H9 (cell line): Measurements from ENCODE around the gene PRTFDC1. TPM values are rescaled to one million over a fixed set of nuclear protein-coding genes. Genes with fewer than 3 reads are reported as not detected.

ENCODE experiments used
- DNase-seq: peaks from one replicate; pipeline ENCODE4 v3.0.0-alpha.2; 2017
- H2AFZ ChIP-seq: one replicate; pipeline ENCODE4 v1.6.1; 2013; ENCODE audit warnings: mild to moderate bottlenecking, low read length, control low read depth, moderate library complexity
- H2AK5ac ChIP-seq: 2 replicates; pipeline ENCODE4 v1.6.1; 2013; ENCODE audit warnings: low read length, control low read depth, mixed read lengths; ENCODE audit not compliant: insufficient read length
- H2BK120ac ChIP-seq: one replicate; pipeline ENCODE4 v1.6.1; 2013; ENCODE audit warnings: low read depth, mild to moderate bottlenecking, low read length, control low read depth, inconsistent platforms; ENCODE audit not compliant: poor library complexity, severe bottlenecking
- H2BK12ac ChIP-seq: 2 replicates; pipeline ENCODE4 v1.6.1; 2013; ENCODE audit warnings: low read length, control low read depth, mixed read lengths, low read depth; ENCODE audit not compliant: insufficient read length
- H2BK15ac ChIP-seq: 2 replicates; pipeline ENCODE4 v1.6.1; 2013; ENCODE audit warnings: low read depth, low read length, control low read depth
- H2BK20ac ChIP-seq: one replicate; pipeline ENCODE4 v1.6.1; 2013; ENCODE audit warnings: low read depth, mild to moderate bottlenecking, low read length, control low read depth, inconsistent platforms; ENCODE audit not compliant: poor library complexity, severe bottlenecking
- H2BK5ac ChIP-seq: 2 replicates; pipeline ENCODE4 v1.6.1; 2013; ENCODE audit warnings: low read length, control low read depth, mixed read lengths; ENCODE audit not compliant: insufficient read length
- H3K14ac ChIP-seq: 2 replicates; pipeline ENCODE4 v1.6.1; 2013; ENCODE audit warnings: low read length, control low read depth; ENCODE audit not compliant: insufficient read depth
- H3K18ac ChIP-seq: 2 replicates; pipeline ENCODE4 v1.6.1; 2013; ENCODE audit warnings: low read depth, mild to moderate bottlenecking, mixed read lengths, low read length, control low read depth; ENCODE audit not compliant: insufficient read length
- H3K23ac ChIP-seq: 2 replicates; pipeline ENCODE4 v1.6.1; 2013; ENCODE audit warnings: low read length, control low read depth, mixed read lengths, low read depth; ENCODE audit not compliant: insufficient read length
- H3K23me2 ChIP-seq: 2 replicates; pipeline ENCODE4 v1.6.1; 2013; ENCODE audit warnings: low read depth, mild to moderate bottlenecking, mixed read lengths, low read length, control low read depth; ENCODE audit not compliant: insufficient read length, poor library complexity, severe bottlenecking
- H3K27ac ChIP-seq: 2 replicates; pipeline ENCODE4 v1.5.1; 2013; ENCODE audit warnings: low read length, control low read depth, mixed read lengths, low read depth; ENCODE audit not compliant: insufficient read length
- H3K27me3 ChIP-seq: 2 replicates; pipeline ENCODE4 v1.6.1; 2013; ENCODE audit warnings: low read length, control low read depth, inconsistent platforms; ENCODE audit not compliant: insufficient read depth
- H3K4ac ChIP-seq: 2 replicates; pipeline ENCODE4 v1.6.1; 2013; ENCODE audit warnings: low read depth, mild to moderate bottlenecking, control low read depth, inconsistent platforms, low read length, moderate library complexity
- H3K4me1 ChIP-seq: 2 replicates; pipeline ENCODE4 v1.6.1; 2013; ENCODE audit warnings: low read length, control low read depth, inconsistent platforms; ENCODE audit not compliant: insufficient read depth
- H3K4me2 ChIP-seq: 2 replicates; pipeline ENCODE4 v1.6.1; 2013; ENCODE audit warnings: low read length, control low read depth, mixed read lengths; ENCODE audit not compliant: insufficient read length, insufficient read depth
- H3K56ac ChIP-seq: 2 replicates; pipeline ENCODE4 v1.6.1; 2013; ENCODE audit warnings: low read depth, mild to moderate bottlenecking, mixed read lengths, low read length, control low read depth; ENCODE audit not compliant: insufficient read length
- H3K79me1 ChIP-seq: 2 replicates; pipeline ENCODE4 v1.6.1; 2013; ENCODE audit warnings: low read depth, mild to moderate bottlenecking, moderate library complexity, low read length, control low read depth, inconsistent platforms; ENCODE audit not compliant: insufficient read depth, poor library complexity, severe bottlenecking
- H3K79me2 ChIP-seq: 2 replicates; pipeline ENCODE4 v1.6.1; 2013; ENCODE audit warnings: low read length, control low read depth, inconsistent platforms; ENCODE audit not compliant: insufficient read depth
- H3K9ac ChIP-seq: 2 replicates; pipeline ENCODE4 v1.6.1; 2013; ENCODE audit warnings: low read length, control low read depth, mixed read lengths; ENCODE audit not compliant: insufficient read length; ENCODE audit errors: extremely low read depth
- H3K9me3 ChIP-seq: one replicate; pipeline ENCODE4 v1.6.1; 2013; ENCODE audit warnings: low read depth, low read length, inconsistent platforms; ENCODE audit not compliant: control insufficient read depth
- H3T11ph ChIP-seq: one replicate; pipeline ENCODE4 v1.6.1; 2013; ENCODE audit warnings: mild to moderate bottlenecking, low read length, control low read depth, inconsistent platforms
- H4K20me1 ChIP-seq: one replicate; pipeline ENCODE4 v1.6.1; 2013; ENCODE audit not compliant: control insufficient read depth, insufficient read length, insufficient read depth
- H4K5ac ChIP-seq: 2 replicates; pipeline ENCODE4 v1.6.1; 2013; ENCODE audit warnings: low read depth, mild to moderate bottlenecking, mixed read lengths, low read length, control low read depth; ENCODE audit not compliant: insufficient read length
- H4K8ac ChIP-seq: replicated peaks from 2 replicates; pipeline ENCODE4 v1.6.1; 2013; ENCODE audit warnings: low read length, control low read depth, mixed read lengths, low read depth; ENCODE audit not compliant: insufficient read length
- H4K91ac ChIP-seq: 2 replicates; pipeline ENCODE4 v1.6.1; 2013; ENCODE audit warnings: low read depth, mild to moderate bottlenecking, moderate library complexity, mixed read lengths, low read length, control low read depth; ENCODE audit not compliant: insufficient read length
- H3K27ac Mint-ChIP-seq, 3 experiments: 2 replicates in 2 of 3; 3 replicates in 1 of 3; pipeline ENCODE4 v1.8.0; 2020 to 2021; ENCODE audit warnings: mixed read lengths in 3 of 3, mild to moderate bottlenecking in 1 of 3, moderate library complexity in 1 of 3
- H3K27me3 Mint-ChIP-seq: 2 replicates; pipeline ENCODE4 v1.8.0; 2021; ENCODE audit warnings: low read depth, mild to moderate bottlenecking, moderate library complexity, mixed read lengths
- H3K36me3 Mint-ChIP-seq, 3 experiments: 2 replicates in 2 of 3; 3 replicates in 1 of 3; pipeline ENCODE4 v1.8.0; 2020 to 2021; ENCODE audit warnings: low read depth in 3 of 3, mixed read lengths in 3 of 3; ENCODE audit not compliant: insufficient read depth in 1 of 3
- H3K4me1 Mint-ChIP-seq, 2 experiments: 2 replicates each; pipeline ENCODE4 v1.8.0; 2020; ENCODE audit warnings: mixed read lengths in 2 of 2
- H3K4me3 Mint-ChIP-seq, 2 experiments: 2 replicates in 1 of 2; 3 replicates in 1 of 2; pipeline ENCODE4 v1.8.0; 2020 to 2021; ENCODE audit warnings: mild to moderate bottlenecking in 2 of 2, mixed read lengths in 2 of 2, moderate library complexity in 1 of 2
- H3K9me3 Mint-ChIP-seq, 2 experiments: 2 replicates in 1 of 2; 3 replicates in 1 of 2; pipeline ENCODE4 v1.8.0; 2020; ENCODE audit warnings: mild to moderate bottlenecking in 2 of 2, mixed read lengths in 2 of 2, moderate library complexity in 1 of 2
- CTCF ChIP-seq: fragments of 200-600 bp; sonication (generic); conservative IDR thresholded peaks from 3 replicates; pipeline ENCODE4 v1.8.0; 2021; ENCODE audit warnings: antibody characterized with exemption, mild to moderate bottlenecking
- WGBS: extraction: QIAGEN DNeasy Blood & Tissue Kit; methylation state at CpG from one replicate; pipeline ENCODE4 v1.1.7; 2013; ENCODE audit warnings: missing lambda C conversion rate, low lambda C conversion rate, mixed read lengths; ENCODE audit not compliant: insufficient read length; ENCODE audit errors: extremely low coverage; 5-methylcytosine and 5-hydroxymethylcytosine counted together
- total RNA-seq: library from RNA; stranded (reverse); gene quantifications from 2 replicates; pipeline ENCODE4 v1.2.1, GENCODE V29; 2021

The PRTFDC1 gene
- total RNA-seq, 1 experiment from 2014 or later = 7.5 TPM

DNA sequence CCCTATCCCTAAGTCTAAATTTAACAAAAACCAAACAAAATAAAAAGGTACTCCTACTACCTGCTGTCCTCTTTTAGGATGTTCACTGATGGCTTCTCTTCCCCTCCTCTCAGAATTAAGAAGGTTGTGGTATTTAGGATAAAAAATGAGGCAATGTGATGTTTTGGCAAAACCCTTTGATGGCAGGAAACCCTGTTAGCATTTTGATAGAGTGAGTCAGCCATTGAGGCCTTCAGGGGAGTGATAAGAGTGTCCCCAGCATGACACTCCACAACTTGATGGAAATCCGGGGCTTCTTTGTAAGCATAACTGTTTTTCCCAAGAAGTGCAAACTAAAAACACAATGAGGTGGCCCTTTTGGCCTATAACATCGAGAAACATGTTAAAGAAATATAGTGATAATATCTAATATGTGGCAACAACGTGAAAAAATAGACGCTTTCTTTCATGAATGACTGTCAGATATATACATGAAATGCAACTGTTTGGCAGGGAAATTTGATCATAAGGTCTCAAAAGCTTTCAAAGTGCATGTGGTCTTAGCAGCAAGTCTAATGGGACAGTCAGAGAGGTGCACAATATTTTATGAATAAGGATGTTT, 55.0 kb downstream of the PRTFDC1 start:
- DNase-seq = no peak
- no peak overlapping the region for H2BK15ac ChIP-seq
- Mint-ChIP-seq H3K27ac (no peak overlapping the region), H3K4me1 (peaks cover 4 to 8% of the 10 kb centered on the region in 2 experiments; a peak in 2 of 4 replicates), H3K27me3 (no peaks in the 10 kb centered on the region), H3K4me3 (no peak overlapping the region), H3K9me3 (no peaks in the 10 kb centered on the region), H3K36me3 (no peaks in the 10 kb centered on the region)
- no peak overlapping the region for H3K14ac ChIP-seq
- no CpG with 5 or more reads among the region's 4 CpGs for WGBS
- H3K79me2 ChIP-seq = no peaks in the 10 kb centered on the region
- no peak overlapping the region for H2AK5ac ChIP-seq
- no peak overlapping the region for H2BK20ac ChIP-seq
- no peak overlapping the region for H3T11ph ChIP-seq
- H3K23me2 ChIP-seq = no peaks in the 10 kb centered on the region
- no peak overlapping the region for H3K9ac ChIP-seq
- H3K27me3 ChIP-seq = no peaks in the 10 kb centered on the region
- H4K91ac ChIP-seq = no peak overlapping the region
- no peaks in the 10 kb centered on the region for H3K4me1 ChIP-seq
- no peak for TF ChIP-seq CTCF
- H4K5ac ChIP-seq = no peak overlapping the region
- no peak overlapping the region for H3K4ac ChIP-seq
- no peak overlapping the region for H3K56ac ChIP-seq
- H2BK120ac ChIP-seq = no peak overlapping the region
- no peak overlapping the region for H2BK5ac ChIP-seq
- H2BK12ac ChIP-seq = no peak overlapping the region
- H3K4me2 ChIP-seq = no peak overlapping the region
- no peaks in the 10 kb centered on the region for H4K20me1 ChIP-seq
- H3K79me1 ChIP-seq = no peaks in the 10 kb centered on the region
- no peak overlapping the region for H3K18ac ChIP-seq
- H3K9me3 ChIP-seq = no peaks in the 10 kb centered on the region
- H4K8ac ChIP-seq = no peak overlapping the region
- no peak overlapping the region for H2AFZ ChIP-seq
- H3K27ac ChIP-seq = no peak overlapping the region
- no peak overlapping the region for H3K23ac ChIP-seq
